ENCODE results near the gene ZNF84.

DNA sequence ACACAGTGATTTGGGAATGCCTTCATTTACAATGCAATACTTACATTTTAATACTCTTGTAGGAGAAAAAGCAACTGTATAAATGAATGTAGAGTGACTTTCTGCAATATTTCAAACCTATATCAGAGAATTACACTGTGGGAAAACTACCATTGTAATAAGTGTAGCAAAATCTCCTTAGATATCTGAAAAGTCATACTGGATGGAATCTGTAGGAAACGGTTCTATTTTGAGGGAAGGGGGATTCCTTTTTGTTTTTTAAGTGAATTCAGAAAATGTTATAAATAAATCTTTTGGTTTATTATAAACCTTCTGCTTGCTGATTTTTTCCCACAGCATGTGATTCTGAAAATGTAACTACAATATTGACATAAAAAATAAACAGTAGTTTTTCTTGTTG is 69.8 kb downstream of the ZNF84 start:
- no peak for TF ChIP-seq EZH2 (IDR thresholded peaks at IDR 0.05; ENCODE audit: low read depth, low read length, severe bottlenecking)
- no peak for TF ChIP-seq RNF2 (IDR thresholded peaks at IDR 0.05; ENCODE audit: borderline replicate concordance, low read depth, low read length, missing control alignments, poor library complexity, severe bottlenecking)
- TF ChIP-seq, protein P1, sequence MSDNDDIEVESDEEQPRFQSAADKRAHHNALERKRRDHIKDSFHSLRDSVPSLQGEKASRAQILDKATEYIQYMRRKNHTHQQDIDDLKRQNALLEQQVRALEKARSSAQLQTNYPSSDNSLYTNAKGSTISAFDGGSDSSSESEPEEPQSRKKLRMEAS (IDR thresholded peaks at IDR 0.05), result no peak
- TF ChIP-seq, protein P2, sequence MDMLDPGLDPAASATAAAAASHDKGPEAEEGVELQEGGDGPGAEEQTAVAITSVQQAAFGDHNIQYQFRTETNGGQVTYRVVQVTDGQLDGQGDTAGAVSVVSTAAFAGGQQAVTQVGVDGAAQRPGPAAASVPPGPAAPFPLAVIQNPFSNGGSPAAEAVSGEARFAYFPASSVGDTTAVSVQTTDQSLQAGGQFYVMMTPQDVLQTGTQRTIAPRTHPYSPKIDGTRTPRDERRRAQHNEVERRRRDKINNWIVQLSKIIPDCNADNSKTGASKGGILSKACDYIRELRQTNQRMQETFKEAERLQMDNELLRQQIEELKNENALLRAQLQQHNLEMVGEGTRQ (IDR thresholded peaks at IDR 0.05; ENCODE audit: low read length), result no peak

Data from H1 (cell line).